ENCODE data around the gene ARHGAP5. TPM values are rescaled to one million over a fixed set of nuclear protein-coding genes. Genes with fewer than 3 reads are reported as not detected.

ARHGAP5 gene
- 100 to 1,000 TPM in 3 of 4 donors, 10 to 100 TPM in 1; 85.8 to 167 (median 104) TPM for total RNA-seq

- TF ChIP-seq EP300 (IDR thresholded peaks at IDR 0.05): peak in 1 of 2 donors; percentile 46
- TF ChIP-seq CTCF (IDR thresholded peaks at IDR 0.05): peak in 3 of 5 experiments; percentile 15 to 40 (median 21)
- TF ChIP-seq POLR2A (IDR thresholded peaks at IDR 0.05): peak in 1 of 2 donors; percentile 11
- peaks cover 0 to 72% (median 20%) of the 10 kb centered on the region in 4 donors for H3K4me1 ChIP-seq
- WGBS, 2 donors: 0 to 1% methylated on average over 48 to 55 of the region's 98 CpGs
- peak within 1 kb of the TSS; percentile 92 to 100 (median 98) for H3K27ac ChIP-seq
- DNase-seq (ENCODE audit: low spot score in 2 of 2): peak in 1 of 2 donors; percentile 17
- peak within 1 kb of the TSS; percentile 73 to 97 (median 88) for H3K4me3 ChIP-seq
- H3K9me3 ChIP-seq: no peaks in the 10 kb centered on the region
- no peaks in the 10 kb centered on the region for H3K36me3 ChIP-seq
- H3K27me3 ChIP-seq: no peaks in the 10 kb centered on the region
Measured at GRCh38 chr14:32077081-32078022, at the start of gene ARHGAP5. Gene ARHGAP5 (plus strand): TSS chr14:32077304. CDS start chr14:32090670, 13,366 bp downstream.

- 61 to 63% methylated on average over 2 of the region's 2 CpGs for WGBS, 2 donors
- TF ChIP-seq POLR2A (IDR thresholded peaks at IDR 0.05) (no peak), EP300 (IDR thresholded peaks at IDR 0.05) (no peak), CTCF (IDR thresholded peaks at IDR 0.05) (no peak)
- no peak overlapping the region for H3K27ac ChIP-seq
Measured at GRCh38 chr14:32028599-32028998, 48.5 kb upstream of the ARHGAP5 start.

GRCh38 chr14:32033543-32033942 lies 43.6 kb upstream of the ARHGAP5 start:
- TF ChIP-seq POLR2A (IDR thresholded peaks at IDR 0.05) (no peak), EP300 (IDR thresholded peaks at IDR 0.05) (no peak), CTCF (IDR thresholded peaks at IDR 0.05) (no peak)
- Histone ChIP-seq H3K4me1 (no peaks in the 10 kb centered on the region), H3K4me3 (no peak overlapping the region), H3K27ac (no peak overlapping the region), H3K9me3 (no peaks in the 10 kb centered on the region), H3K27me3 (no peaks in the 10 kb centered on the region), H3K36me3 (no peaks in the 10 kb centered on the region)
- no peak for DNase-seq (ENCODE audit: low spot score in 2 of 2)
- WGBS, 2 donors: 68 to 75% methylated on average over 2 of the region's 2 CpGs

More at GRCh38 chr14:32028599-32028998, 48.5 kb upstream of the ARHGAP5 start:
- DNase-seq (ENCODE audit: low spot score in 2 of 2): no peak
- no peaks in the 10 kb centered on the region for H3K27me3 ChIP-seq
- H3K4me3 ChIP-seq: no peak overlapping the region
- no peaks in the 10 kb centered on the region for H3K9me3 ChIP-seq
- no peaks in the 10 kb centered on the region for H3K36me3 ChIP-seq
- H3K4me1 ChIP-seq: peaks cover 0 to under 1% (median 0%) of the 10 kb centered on the region in 4 donors

- Histone ChIP-seq H3K4me1 (peaks cover 0 to under 1% (median 0%) of the 10 kb centered on the region in 4 donors), H3K9me3 (no peaks in the 10 kb centered on the region), H3K27me3 (no peaks in the 10 kb centered on the region), H3K27ac (no peak overlapping the region), H3K36me3 (no peaks in the 10 kb centered on the region), H3K4me3 (no peak overlapping the region)
- TF ChIP-seq POLR2A (IDR thresholded peaks at IDR 0.05) (no peak), CTCF (IDR thresholded peaks at IDR 0.05) (no peak), EP300 (IDR thresholded peaks at IDR 0.05) (no peak)
- WGBS, 2 donors: 0 to 14% methylated on average over 1 of the region's 1 CpG
- no peak for DNase-seq (ENCODE audit: low spot score in 2 of 2)
Measured at GRCh38 chr14:32038876-32039275, 38.2 kb upstream of the ARHGAP5 start.
